RWPE1 (cell line): Measurements from ENCODE around the gene G2E3.

Source experiments
- CTCF ChIA-PET: fragments of 350-600 bp; sonication (Branson Sonifier 250); formaldehyde crosslinking; extraction: SDS; loops from one replicate; lab custom pipeline; 2021; lab: Yijun Ruan, JAX
- POLR2A ChIA-PET: fragments of 400-600 bp; formaldehyde crosslinking; extraction: SDS; loops from one replicate; lab custom pipeline; 2020; ENCODE audit warnings: antibody characterized with exemption; ENCODE audit not compliant: low non-redundant PET; lab: Yijun Ruan, JAX
- DNase-seq: peaks from one replicate; pipeline ENCODE4 v3.0.0; 2012; ENCODE audit warnings: low spot score
- H3K27ac ChIP-seq: fragments of 450-650 bp; 2 replicates; pipeline ENCODE4 v1.5.1; 2017
- CTCF ChIP-seq: fragments of 450-650 bp; conservative IDR thresholded peaks from 2 replicates; pipeline ENCODE4 v1.5.1; 2017; ENCODE audit warnings: low read depth, mild to moderate bottlenecking

The G2E3 gene

GRCh38 chr14:30558675-30559555 lies at the start of gene G2E3:
TSS of gene G2E3 (plus strand) at chr14:30559158. CDS start at chr14:30581080, 21,922 bp downstream.
- DNase-seq: peak; percentile 84
- H3K27ac ChIP-seq: peak within 1 kb of the TSS; percentile 85
- no peak for TF ChIP-seq CTCF
- POLR2A ChIA-PET: no interaction called here
- CTCF ChIA-PET: interaction anchor here (0.6 to 0.7 kb wide), 2 partner anchors 63 to 145 kb away, joined by 4 to 6 read pairs; no protein-coding TSS in a partner anchor

GRCh38 chr14:30517737-30518136 lies 41.2 kb upstream of the G2E3 start:
- CTCF ChIA-PET: no interaction called here
- no peak overlapping the region for H3K27ac ChIP-seq
- POLR2A ChIA-PET: no interaction called here
- no peak for TF ChIP-seq CTCF
- DNase-seq: no peak

- ChIA-PET CTCF (interaction anchor here (0.6 to 0.7 kb wide), 2 partner anchors 425 to 536 kb away, joined by 4 read pairs; no protein-coding TSS in a partner anchor), POLR2A (no interaction called here)
- no peak overlapping the region for H3K27ac ChIP-seq
- DNase-seq: no peak
- TF ChIP-seq CTCF: no peak
Observed at GRCh38 chr14:30518867-30519560, 39.9 kb upstream of the G2E3 start.

- CTCF ChIA-PET: no interaction called here
- no peak for DNase-seq
- no peak overlapping the region for H3K27ac ChIP-seq
- TF ChIP-seq CTCF: no peak
- POLR2A ChIA-PET: no interaction called here
Observed at GRCh38 chr14:30519961-30520360, 39.0 kb upstream of the G2E3 start.

GRCh38 chr14:30520536-30520935 lies 38.4 kb upstream of the G2E3 start:
- no peak for DNase-seq
- TF ChIP-seq CTCF: no peak
- H3K27ac ChIP-seq: no peak overlapping the region
- CTCF ChIA-PET: interaction anchor here (1.4 kb wide), 1 partner anchor 12 kb away, joined by 4 read pairs; no protein-coding TSS in a partner anchor
- POLR2A ChIA-PET: no interaction called here
